NCI-H2029 treated with DMSO at 0.1 percent for 48 hours (cell line): ENCODE results near the gene MS4A5.

Source experiments
- DNase-seq: peaks from one replicate; lab custom pipeline; 2025; lab: John Stamatoyannopoulos, UW

The MS4A5 gene

DNA sequence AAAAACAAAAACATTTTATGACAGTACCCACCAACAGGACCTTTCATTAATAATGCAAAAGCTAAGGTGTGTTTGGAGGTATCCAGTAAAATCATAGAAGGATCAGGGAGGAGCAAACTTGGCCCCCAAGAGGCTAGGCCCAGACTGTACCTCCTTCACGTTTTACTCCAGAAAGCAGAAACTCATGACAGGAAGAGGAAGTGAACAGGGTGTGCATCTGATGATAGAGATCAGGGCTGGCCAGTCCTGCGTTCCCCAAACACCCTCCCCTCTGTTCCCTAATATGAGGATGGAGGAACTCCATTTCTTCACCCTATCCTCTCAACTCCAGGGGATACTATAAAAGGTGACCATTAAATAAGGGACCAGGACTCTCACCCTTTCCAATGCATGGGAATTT is 53.0 kb downstream of the MS4A5 start:
- DNase-seq: no peak

DNA sequence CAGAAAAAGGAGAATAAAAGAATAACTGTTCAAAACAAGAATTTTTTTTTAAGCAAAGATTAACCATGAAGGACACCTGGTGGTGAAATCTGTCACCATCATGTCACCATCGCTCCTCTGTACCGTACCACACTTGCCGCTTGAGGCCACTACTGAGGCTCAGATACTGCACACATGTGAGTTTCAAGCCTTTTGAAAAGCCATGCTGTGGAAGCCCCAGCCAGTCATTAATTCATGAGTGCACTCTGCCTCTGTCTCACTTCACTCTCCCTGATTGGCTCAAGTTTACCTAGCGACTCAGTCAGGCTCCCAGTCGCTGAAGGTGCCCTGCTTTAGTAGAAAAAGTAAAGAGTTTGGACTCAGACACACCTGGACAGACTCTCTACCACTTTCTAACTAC is 56.6 kb downstream of the MS4A5 start:
- DNase-seq: no peak

DNA sequence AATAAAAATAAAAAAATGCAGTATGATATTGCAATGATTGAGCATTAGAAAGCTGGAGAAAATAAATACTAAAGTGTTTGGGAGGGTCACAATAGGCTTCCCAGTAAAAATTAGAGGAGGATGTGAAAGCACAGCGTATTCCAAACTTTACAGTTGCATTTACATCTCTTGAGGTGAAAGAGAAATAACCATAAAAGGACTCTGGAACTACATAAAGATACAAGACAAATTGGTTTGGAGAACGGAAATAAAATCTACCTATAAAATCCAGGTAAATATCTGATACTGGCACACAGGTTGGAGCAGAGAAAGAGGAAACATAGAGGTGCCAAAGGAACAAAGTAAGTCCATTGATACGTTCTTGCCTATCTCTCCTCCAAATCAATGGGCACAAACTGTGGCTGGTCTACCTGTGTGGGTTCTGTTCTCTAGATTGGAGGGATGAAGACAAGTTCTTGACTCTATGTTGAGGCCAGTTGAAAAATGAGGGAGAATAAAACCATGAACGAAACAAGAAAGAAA is 63.2 kb downstream of the MS4A5 start, which contains the start of gene MS4A12:
MS4A12 (plus strand) TSS at position 291 of the 522 bp plus-strand sequence. CDS start 4,541 bp downstream, outside the sequence.
- DNase-seq: no peak

DNA sequence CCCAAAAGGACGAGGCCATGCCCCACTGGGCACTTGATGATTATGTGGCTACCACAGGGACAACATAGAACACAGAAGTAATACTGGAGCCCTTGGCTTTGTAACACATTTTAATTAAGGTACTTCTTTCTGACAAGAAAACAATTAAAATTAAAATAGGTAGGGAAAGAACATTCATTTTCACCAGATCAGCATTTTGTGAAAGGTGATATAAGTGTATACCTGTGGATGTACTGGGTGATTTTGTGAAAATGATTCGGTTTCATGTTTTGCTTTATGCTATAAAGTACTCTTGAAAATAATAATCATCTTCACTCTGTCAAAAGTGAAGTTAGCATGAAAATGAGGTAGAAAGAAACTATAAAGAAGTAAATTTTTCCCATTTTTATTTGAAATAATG is 64.1 kb downstream of the MS4A5 start:
- no peak for DNase-seq
